Esophagus squamous epithelium (tissue), 5 donors: ENCODE data around the gene ZBED5. TPM values are rescaled to one million over a fixed set of nuclear protein-coding genes. Genes with fewer than 3 reads are reported as not detected.
"Not testable (repeated sequence)": the region's sequence is repeated elsewhere in the genome, so short reads cannot be mapped to it uniquely, and the experiment has no call there.

ENCODE experiments used
- DNase-seq: peaks from one replicate; lab custom pipeline; 2025; lab: John Stamatoyannopoulos, UW
- H3K27ac ChIP-seq, 4 donors: fragments of 200-600 bp; sonication (generic); one replicate each; pipeline ENCODE4 v1.5.1; 2016 to 2019; ENCODE audit warnings: mild to moderate bottlenecking in 1 of 4
- H3K27me3 ChIP-seq, 4 donors: fragments of 200-600 bp; sonication (generic); 1 replicate in 3 of 4; 2 replicates in 1 of 4; pipeline versions ENCODE4 v1.5.1 to v1.6.0; 2017 to 2021; ENCODE audit warnings: antibody characterized with exemption in 1 of 4
- H3K36me3 ChIP-seq, 3 donors: fragments of 200-600 bp; sonication (generic); one replicate each; pipeline ENCODE4 v1.5.1; 2016 to 2019
- H3K4me1 ChIP-seq, 3 donors: fragments of 200-600 bp; sonication (generic); one replicate each; pipeline ENCODE4 v1.5.1; 2017 to 2019
- H3K4me3 ChIP-seq, 4 donors: fragments of 200-600 bp; sonication (generic); 1 replicate in 3 of 4; 2 replicates in 1 of 4; pipeline ENCODE4 v1.5.1; 2016 to 2019; ENCODE audit warnings: mild to moderate bottlenecking in 2 of 4, moderate library complexity in 1 of 4
- H3K9me3 ChIP-seq, 3 donors: fragments of 200-600 bp; sonication (generic); one replicate each; pipeline ENCODE4 v1.5.1; 2016 to 2019
- POLR2A ChIP-seq, 4 donors: fragments of 450-650 bp; IDR thresholded peaks; one replicate each; pipeline ENCODE4 v1.6.1; 2017; ENCODE audit warnings: antibody characterized with exemption in 4 of 4, mild to moderate bottlenecking in 4 of 4, moderate library complexity in 3 of 4
- WGBS, 2 donors: methylation state at CpG; one replicate each; pipeline ENCODE4 v1.1.5; 2018; 5-methylcytosine and 5-hydroxymethylcytosine counted together
- intact Hi-C: fragments of 100-400 bp; cut with DNase I; formaldehyde crosslinking; loops from one replicate; pipeline ENCODE4 v1.15.0; 2022
- total RNA-seq, 4 donors: library from RNA; depleted of rRNA; stranded (reverse); fragments of >200 nt; gene quantifications; one replicate each; pipeline ENCODE4 v1.1.0, GENCODE V29; 2016
- TF ChIP-seq, protein P1 (sequence below), 6 experiments: fragments of 450-650 bp in 4 of 6; fragments of 200-600 bp in 2 of 6; sonication (generic) in 2 of 6; IDR thresholded peaks; one replicate each; pipeline ENCODE4 v1.5.1; 2016 to 2019; ENCODE audit warnings: antibody characterized with exemption in 6 of 6, mild to moderate bottlenecking in 4 of 6, moderate library complexity in 4 of 6
- donor health status: DM: yes; HTN: yes; CAD: no.

ZBED5 gene
- total RNA-seq, 4 donors from 2014 or later: 13.4 to 39.5 (median 25.0) TPM

DNA sequence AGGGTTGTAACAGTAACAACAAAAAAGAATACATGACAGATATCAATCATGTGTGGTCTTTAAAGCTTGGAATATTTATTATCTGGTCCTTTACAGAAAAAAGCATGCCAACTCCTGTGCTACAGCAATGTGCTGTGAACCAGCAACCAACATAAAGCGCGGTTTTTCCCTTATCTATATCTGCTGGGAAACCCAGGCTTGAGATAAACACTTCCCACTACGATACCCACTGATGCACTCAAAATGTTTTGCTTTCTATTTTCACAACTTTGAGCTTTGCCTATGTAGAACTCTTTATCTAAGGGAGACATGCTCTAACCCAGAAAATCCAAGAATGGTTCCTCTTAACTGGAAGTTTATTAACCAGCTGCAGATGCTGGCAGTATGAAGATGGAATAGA, 19.0 kb downstream of the ZBED5 start:
- 76 to 93% methylated on average over 3 of the region's 3 CpGs for WGBS, 2 donors
- peaks cover 0 to 24% (median 8%) of the 10 kb centered on the region in 3 donors for H3K4me1 ChIP-seq
- TF ChIP-seq, protein P1, sequence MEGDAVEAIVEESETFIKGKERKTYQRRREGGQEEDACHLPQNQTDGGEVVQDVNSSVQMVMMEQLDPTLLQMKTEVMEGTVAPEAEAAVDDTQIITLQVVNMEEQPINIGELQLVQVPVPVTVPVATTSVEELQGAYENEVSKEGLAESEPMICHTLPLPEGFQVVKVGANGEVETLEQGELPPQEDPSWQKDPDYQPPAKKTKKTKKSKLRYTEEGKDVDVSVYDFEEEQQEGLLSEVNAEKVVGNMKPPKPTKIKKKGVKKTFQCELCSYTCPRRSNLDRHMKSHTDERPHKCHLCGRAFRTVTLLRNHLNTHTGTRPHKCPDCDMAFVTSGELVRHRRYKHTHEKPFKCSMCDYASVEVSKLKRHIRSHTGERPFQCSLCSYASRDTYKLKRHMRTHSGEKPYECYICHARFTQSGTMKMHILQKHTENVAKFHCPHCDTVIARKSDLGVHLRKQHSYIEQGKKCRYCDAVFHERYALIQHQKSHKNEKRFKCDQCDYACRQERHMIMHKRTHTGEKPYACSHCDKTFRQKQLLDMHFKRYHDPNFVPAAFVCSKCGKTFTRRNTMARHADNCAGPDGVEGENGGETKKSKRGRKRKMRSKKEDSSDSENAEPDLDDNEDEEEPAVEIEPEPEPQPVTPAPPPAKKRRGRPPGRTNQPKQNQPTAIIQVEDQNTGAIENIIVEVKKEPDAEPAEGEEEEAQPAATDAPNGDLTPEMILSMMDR (IDR thresholded peaks at IDR 0.05): no peak
- no peak for TF ChIP-seq POLR2A (IDR thresholded peaks at IDR 0.05)
- no peak overlapping the region for H3K4me3 ChIP-seq
- no peaks in the 10 kb centered on the region for H3K36me3 ChIP-seq
- H3K27ac ChIP-seq: no peak overlapping the region
- DNase-seq: no peak
- no peaks in the 10 kb centered on the region for H3K27me3 ChIP-seq
- intact Hi-C loops: no loop called here
- H3K9me3 ChIP-seq: no peaks in the 10 kb centered on the region

DNA sequence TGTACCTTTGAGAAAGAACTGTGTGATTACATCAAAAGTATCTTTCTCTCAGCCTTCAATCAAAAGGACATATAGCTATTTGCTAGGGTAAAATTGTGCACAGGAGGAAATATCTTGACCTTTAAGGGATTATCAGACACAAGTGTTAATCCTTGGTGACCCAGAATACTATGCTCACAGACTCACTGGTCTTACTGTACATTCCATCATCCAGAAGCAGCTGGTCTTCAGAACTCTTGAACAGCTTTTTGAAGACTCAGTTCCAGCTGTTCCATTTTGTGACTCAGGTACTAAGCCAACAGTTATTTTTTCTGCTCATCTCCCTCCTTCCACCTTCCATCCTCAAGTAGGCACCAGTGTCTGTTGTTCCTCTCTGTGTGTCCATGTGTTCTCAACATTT, 19.8 kb downstream of the ZBED5 start:
- no peak for TF ChIP-seq POLR2A (IDR thresholded peaks at IDR 0.05)
- TF ChIP-seq, protein P1 (IDR thresholded peaks at IDR 0.05): no peak
- H3K27ac ChIP-seq: no peak overlapping the region

DNA sequence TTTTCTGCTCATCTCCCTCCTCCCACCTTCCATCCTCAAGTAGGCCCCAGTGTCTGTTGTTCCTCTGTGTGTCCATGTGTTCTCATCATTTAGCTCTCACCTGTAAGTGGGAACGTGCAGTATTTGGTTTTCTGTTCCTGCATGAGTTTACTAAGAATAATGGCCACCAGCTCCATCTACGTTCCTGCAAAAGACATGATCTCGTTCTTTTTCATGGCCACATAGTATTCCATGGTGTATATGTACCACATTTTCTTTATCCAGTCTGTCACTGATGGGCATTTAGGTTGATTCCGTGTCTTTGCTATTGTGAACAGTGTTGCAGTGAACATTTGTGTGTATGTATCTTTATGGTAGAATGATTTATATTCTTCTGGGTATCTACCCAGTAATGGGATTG, 21.0 kb downstream of the ZBED5 start:
- DNase-seq, H3K4me3 ChIP-seq, H3K9me3 ChIP-seq, H3K36me3 ChIP-seq, intact Hi-C loops, H3K27ac ChIP-seq, H3K27me3 ChIP-seq, H3K4me1 ChIP-seq: not testable (repeated sequence)
- 89 to 93% methylated on average over 4 of the region's 4 CpGs for WGBS, 2 donors

More for the DNA sequence above, 19.8 kb downstream of the ZBED5 start:
- H3K27me3 ChIP-seq: no peaks in the 10 kb centered on the region
- intact Hi-C loops: no loop called here
- no peaks in the 10 kb centered on the region for H3K36me3 ChIP-seq
- no peaks in the 10 kb centered on the region for H3K9me3 ChIP-seq
- no peak overlapping the region for H3K4me3 ChIP-seq
- no peak for DNase-seq
- H3K4me1 ChIP-seq: peaks cover 0 to 18% (median 5%) of the 10 kb centered on the region in 3 donors

DNA sequence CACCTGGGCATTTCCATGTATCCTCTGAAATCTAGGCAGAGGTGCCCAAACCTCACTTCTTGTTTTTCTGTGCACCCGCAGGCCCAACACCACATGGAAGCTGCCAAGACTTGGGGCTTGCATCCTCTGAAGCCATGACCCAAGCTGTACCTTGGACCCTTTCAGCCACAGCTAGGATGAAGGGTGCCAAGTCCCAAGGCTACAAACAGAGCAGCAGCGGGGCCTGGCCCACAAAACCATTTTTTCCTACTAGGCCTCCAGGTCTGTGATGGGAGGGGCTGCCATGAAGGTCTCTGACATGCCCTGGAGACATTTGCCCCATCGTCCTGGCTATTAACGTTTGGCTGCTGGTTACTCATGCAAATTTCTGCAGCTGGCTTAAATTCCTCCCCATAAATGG, 28.7 kb downstream of the ZBED5 start:
- intact Hi-C loops: no loop called here
- no peaks in the 10 kb centered on the region for H3K36me3 ChIP-seq
- no peak for DNase-seq
- WGBS, 2 donors: 76 to 89% methylated on average over 2 to 3 of the region's 4 CpGs
- H3K9me3 ChIP-seq: no peaks in the 10 kb centered on the region
- no peak overlapping the region for H3K4me3 ChIP-seq
- H3K4me1 ChIP-seq: no peaks in the 10 kb centered on the region
- no peak overlapping the region for H3K27ac ChIP-seq
- no peaks in the 10 kb centered on the region for H3K27me3 ChIP-seq
- TF ChIP-seq, protein P1 (IDR thresholded peaks at IDR 0.05): no peak
- no peak for TF ChIP-seq POLR2A (IDR thresholded peaks at IDR 0.05)

DNA sequence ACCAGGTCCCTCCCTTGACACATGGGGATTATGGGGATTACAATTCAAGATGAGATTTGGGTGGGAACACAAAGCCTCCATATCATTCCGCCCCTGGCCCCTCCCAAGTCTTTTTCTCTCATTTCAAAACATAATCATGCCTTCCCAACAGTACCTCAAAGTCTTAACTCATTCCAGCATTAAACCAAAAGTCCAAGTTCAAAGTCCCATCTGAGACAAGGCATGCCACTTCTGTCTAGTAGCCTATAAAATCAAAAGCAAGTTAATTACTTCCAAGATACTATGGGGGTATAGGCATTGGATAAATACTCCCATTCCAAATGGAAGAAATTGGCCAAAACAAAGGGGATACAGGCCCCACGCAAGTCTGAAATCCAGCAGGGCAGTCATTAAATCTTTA, 29.5 kb downstream of the ZBED5 start:
- Histone ChIP-seq H3K36me3 (no peaks in the 10 kb centered on the region), H3K9me3 (no peaks in the 10 kb centered on the region), H3K4me1 (peaks cover 0 to under 1% (median 0%) of the 10 kb centered on the region in 3 donors), H3K4me3 (no peak overlapping the region), H3K27ac (no peak overlapping the region), H3K27me3 (no peaks in the 10 kb centered on the region)
- DNase-seq: no peak
- TF ChIP-seq POLR2A (IDR thresholded peaks at IDR 0.05): no peak
- TF ChIP-seq, protein P1 (IDR thresholded peaks at IDR 0.05): no peak
- WGBS, 2 donors: 93 to 97% methylated on average over 2 of the region's 2 CpGs
- intact Hi-C loops: no loop called here

DNA sequence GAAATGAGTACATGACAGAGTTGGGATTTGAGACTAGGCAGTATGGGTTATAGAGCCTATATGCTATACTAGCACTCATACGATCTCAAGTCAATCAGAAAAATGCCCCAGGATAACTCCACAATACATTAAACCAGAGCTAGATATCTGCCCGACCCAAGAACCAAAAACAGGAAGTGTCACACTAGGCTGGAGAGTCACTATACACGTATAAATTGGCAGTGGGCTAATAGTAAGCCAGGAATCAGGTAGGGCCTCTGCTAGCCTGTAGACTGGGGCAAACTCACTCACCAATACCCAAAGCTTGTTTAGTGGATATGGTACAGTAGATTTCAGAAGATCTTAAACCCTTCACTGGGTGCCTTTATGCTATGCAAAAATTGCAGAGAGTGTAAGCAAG, 33.0 kb downstream of the ZBED5 start:
- no peak for DNase-seq
- intact Hi-C loops: no loop called here
- Histone ChIP-seq H3K36me3 (no peaks in the 10 kb centered on the region), H3K9me3 (no peaks in the 10 kb centered on the region), H3K4me1 (peaks cover 0 to 7% (median 0%) of the 10 kb centered on the region in 3 donors), H3K27ac (no peak overlapping the region), H3K27me3 (no peaks in the 10 kb centered on the region), H3K4me3 (no peak overlapping the region)
- TF ChIP-seq, protein P1 (IDR thresholded peaks at IDR 0.05): no peak
- no peak for TF ChIP-seq POLR2A (IDR thresholded peaks at IDR 0.05)
- 62 to 64% methylated on average over 3 of the region's 3 CpGs for WGBS, 2 donors
